HG03342 (cell line): ENCODE measurements around the gene KISS1.
A peak's percentile ranks its signal among the peaks of the same experiment; 100 is the strongest.

Experiments used
- ATAC-seq: cut with Tn5 transposase; IDR thresholded peaks from one replicate; pipeline ENCODE4 v1.9.1; 2021; ENCODE audit warnings: mild to moderate bottlenecking, moderate library complexity; ENCODE audit not compliant: unreplicated experiment

Gene KISS1

DNA sequence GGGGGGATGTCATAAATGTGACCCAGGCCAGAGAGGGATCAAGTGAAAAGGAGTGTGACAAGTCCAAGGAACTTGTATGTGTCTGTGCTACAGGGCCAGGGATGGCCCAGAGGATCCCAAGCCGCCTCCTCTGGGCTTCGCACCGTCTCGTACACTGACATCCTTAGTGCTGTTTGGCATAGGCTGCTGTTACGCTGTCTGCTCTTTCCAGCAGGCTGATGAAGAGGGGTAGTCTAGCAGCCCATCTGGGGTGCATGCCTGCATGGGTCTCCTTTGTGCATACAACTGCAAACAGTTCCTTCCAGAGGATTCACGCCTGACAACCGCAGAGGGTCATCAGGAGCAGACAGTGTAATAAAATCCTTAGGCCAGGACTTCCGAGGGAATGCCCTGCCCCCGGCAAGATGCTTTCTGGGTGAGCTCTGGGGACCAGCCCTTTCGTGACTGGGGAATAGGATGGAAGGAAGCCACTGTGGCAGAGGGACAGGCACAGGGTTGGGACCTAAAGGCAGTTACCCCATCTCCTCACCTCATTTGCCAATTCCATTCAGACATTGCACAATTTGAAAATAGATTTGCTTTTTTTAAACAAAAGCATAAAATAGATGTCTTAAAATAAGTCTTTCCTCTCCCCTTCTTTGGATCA is 23.8 kb upstream of the KISS1 start:
- ATAC-seq = no peak

- ATAC-seq = no peak
These were observed 22.3 kb upstream of the KISS1 start for GRCh38 chr1:204218552-204218951.

GRCh38 chr1:204217648-204218000 is 21.3 kb upstream of the KISS1 start:
- no peak for ATAC-seq

- no peak for ATAC-seq
These were observed 20.8 kb upstream of the KISS1 start for GRCh38 chr1:204216880-204217647.

- ATAC-seq = no peak
These were observed 19.9 kb upstream of the KISS1 start for GRCh38 chr1:204216236-204216635.

GRCh38 chr1:204213668-204214662 is 17.7 kb upstream of the KISS1 start, which contains the start of gene GOLT1A:
Gene GOLT1A, minus strand, starts transcription at chr1:204213988. Its CDS starts 82 bp downstream, at chr1:204213906.
- ATAC-seq = peak; percentile 63

- ATAC-seq = no peak
These were observed 16.4 kb upstream of the KISS1 start for GRCh38 chr1:204212715-204213114.

- no peak for ATAC-seq
These were observed 14.8 kb upstream of the KISS1 start for GRCh38 chr1:204211046-204211445.

- no peak for ATAC-seq
These were observed 10.9 kb upstream of the KISS1 start for GRCh38 chr1:204207136-204207616.

GRCh38 chr1:204206121-204206520 is 9.8 kb upstream of the KISS1 start:
- ATAC-seq = no peak

- ATAC-seq = no peak
These were observed 9.2 kb upstream of the KISS1 start for GRCh38 chr1:204205486-204205885.

DNA sequence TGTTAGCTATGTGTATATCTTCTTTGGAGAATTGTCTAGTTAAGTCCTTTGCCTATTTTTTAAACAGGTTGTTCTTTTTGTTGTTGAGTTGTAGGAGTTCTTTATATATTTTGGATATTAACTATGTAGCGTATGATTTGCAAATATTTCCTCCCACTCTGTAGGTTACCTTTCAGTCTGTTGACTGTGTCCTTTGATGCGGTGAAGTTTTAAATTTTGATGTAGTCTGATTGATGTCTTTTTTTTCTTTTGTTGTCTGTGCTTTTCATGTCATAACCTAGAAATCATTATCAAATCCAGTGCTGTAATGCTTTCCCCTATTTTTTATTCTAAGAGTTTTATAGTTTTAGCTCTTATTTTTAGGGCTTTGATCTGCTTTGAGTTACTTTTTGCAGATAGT is 8.7 kb upstream of the KISS1 start:
- no peak for ATAC-seq

DNA sequence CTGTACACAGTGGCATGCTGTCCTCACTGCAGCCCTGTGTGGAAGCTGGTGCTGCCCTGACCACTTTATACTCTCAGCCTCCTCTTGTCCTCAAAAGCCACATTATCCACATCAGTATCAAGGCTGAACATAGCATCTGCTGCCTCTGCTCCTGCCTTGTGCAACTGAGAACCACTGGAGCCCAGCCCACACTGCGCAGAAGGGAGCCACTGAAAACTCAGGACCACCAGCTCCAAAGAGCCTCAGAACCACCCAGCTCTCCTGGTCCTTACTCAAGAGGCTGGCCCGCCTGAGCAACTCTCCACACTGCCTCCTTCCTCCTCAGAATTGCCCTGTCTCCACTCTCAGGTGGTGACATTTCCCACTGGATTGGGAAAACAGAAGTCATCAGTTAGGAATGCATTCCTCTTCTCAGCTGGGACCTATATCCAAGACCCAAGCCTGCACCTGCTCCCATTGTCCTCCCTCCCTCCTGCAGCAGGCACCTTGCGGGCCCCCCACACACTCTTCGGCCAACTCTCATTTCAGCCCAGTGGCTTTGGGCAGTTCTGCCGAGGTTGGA is 7.0 kb upstream of the KISS1 start:
- no peak for ATAC-seq

DNA sequence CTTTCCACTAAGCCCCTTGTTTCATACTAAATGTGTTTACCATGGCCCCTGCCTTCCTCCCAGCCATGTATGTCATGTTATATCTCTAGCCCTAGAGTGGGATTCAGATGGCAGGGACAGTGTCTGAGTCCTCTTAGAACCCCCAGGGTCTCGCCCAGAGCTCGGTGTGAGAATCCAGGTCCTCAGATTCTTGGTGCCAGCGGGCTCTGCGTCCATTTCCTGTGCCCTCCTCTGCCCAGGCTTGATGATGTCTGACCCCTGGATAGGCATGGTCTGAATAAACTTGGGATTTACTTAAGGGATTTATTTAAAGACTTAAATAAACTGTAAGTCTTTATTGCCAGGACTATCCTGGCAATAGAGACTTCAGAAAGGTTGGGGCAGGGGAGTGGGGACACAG is 6.2 kb upstream of the KISS1 start:
- ATAC-seq = no peak

DNA sequence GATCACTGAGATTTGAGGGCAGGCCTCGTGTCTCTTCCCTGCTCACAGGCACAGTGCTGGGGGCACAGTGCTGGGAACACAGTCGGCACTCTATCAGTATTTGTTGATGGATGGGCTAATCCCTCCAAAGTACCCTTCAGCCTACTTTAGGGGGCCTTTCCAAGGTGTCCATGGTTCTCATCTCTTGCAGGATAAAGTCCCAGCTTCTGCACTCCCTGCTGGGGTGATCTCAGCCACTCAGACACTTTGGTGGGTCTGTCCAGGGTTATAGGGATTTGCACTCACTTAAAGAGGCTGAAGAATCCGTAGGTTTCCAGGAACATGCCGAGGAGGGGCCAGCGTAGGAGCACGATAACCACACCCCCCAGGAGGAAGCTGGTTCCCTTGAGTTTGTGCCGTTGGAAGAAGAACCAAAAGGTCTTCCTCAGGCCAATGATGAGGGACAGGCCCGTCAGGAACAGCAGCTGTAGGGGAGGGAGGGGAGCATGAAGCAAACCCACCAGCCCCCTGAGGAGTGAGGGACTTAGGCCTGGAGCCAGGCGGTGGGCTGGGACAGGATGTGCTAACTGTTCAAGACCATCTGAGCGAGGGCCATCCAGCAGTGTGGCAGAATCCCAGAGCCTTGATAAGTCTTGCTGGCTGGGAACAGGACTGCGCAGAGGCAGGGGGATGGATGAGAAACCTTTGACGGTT is 5.2 kb upstream of the KISS1 start:
- no peak for ATAC-seq

- no peak for ATAC-seq
These were observed 3.3 kb upstream of the KISS1 start for GRCh38 chr1:204199579-204199978.

GRCh38 chr1:204198348-204199340 is 2.4 kb upstream of the KISS1 start:
- ATAC-seq = no peak

DNA sequence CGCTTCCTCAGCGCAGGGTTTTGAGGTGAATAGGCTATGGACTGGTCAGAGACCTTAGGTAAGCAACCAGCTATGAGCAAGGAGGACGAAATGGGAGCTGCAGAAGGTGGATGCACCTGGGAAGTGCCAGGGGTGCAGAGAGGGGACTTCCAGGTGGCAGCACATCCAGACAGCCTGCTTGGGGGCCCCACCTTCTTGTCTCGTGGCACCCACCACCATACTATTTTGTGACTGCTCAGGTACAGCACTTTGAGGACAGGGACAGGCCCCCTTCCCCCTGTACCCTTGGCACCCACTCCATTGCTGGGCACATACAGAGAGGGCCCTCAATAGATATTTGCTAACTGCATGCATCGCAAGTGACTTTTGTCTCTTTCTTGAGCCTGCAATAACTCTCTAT is 777 bp upstream of the KISS1 start:
- no peak for ATAC-seq

GRCh38 chr1:204194771-204195170 is 1.5 kb downstream of the KISS1 start:
- ATAC-seq = no peak
